Thyroid gland (tissue), 4 donors: ENCODE measurements around the gene KRTAP10-7.

ENCODE experiments used
- CTCF ChIP-seq, 6 experiments: fragments of 200-600 bp in 3 of 6; fragments of 450-650 bp in 3 of 6; sonication (generic) in 3 of 6; IDR thresholded peaks; one replicate each; pipeline ENCODE4 v1.5.1; 2016 to 2019; ENCODE audit warnings: antibody characterized with exemption in 6 of 6, mild to moderate bottlenecking in 2 of 6, inconsistent platforms in 1 of 6, moderate library complexity in 1 of 6
- POLR2A ChIP-seq, 2 donors: fragments of 450-650 bp; IDR thresholded peaks; one replicate each; pipeline ENCODE4 v1.6.1; 2017; ENCODE audit warnings: antibody characterized with exemption in 2 of 2, mild to moderate bottlenecking in 2 of 2, moderate library complexity in 1 of 2

GRCh38 chr21:44579833-44580144, 20.6 kb upstream of the KRTAP10-7 start:
- TF ChIP-seq CTCF (IDR thresholded peaks at IDR 0.05) (no peak), POLR2A (IDR thresholded peaks at IDR 0.05) (no peak)
